LHCN-M2 (cell line): ENCODE measurements around the gene LGALS3BP. TPM values are rescaled to one million over a fixed set of nuclear protein-coding genes. Genes with fewer than 3 reads are reported as not detected.

ENCODE experiments used
- DNase-seq: peaks from one replicate; pipeline ENCODE4 v3.0.0-alpha.2; 2012; ENCODE audit warnings: low read depth
- total RNA-seq: library from RNA; depleted of rRNA; stranded (reverse); fragments of >200 nt; gene quantifications from 2 replicates; pipeline ENCODE4 v1.2.3, GENCODE V29; 2014

LGALS3BP gene
- total RNA-seq, 1 experiment from 2014 or later, result 403 TPM

DNA sequence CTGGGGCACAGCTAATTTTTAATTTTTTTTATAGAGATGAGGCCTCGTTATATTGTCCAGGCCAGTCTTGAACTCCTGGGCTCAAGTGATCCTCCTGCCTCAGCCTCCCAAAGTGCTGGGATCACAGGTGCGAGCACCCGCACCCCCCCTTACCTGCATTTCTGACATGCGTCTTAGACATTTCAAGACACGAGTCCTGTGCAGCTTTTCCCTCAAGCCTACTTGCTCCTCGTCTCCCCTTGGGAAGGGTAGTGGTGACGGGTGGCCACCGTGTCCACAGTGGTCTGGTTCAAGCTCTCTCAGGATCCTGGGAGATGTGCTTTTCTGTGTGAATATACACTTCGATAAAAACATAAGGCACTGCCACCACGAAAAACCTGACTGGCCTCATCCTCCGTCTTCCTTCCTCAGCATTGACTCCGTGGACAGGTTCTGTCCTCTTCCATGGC lies 20.2 kb upstream of the LGALS3BP start:
- no peak for DNase-seq

DNA sequence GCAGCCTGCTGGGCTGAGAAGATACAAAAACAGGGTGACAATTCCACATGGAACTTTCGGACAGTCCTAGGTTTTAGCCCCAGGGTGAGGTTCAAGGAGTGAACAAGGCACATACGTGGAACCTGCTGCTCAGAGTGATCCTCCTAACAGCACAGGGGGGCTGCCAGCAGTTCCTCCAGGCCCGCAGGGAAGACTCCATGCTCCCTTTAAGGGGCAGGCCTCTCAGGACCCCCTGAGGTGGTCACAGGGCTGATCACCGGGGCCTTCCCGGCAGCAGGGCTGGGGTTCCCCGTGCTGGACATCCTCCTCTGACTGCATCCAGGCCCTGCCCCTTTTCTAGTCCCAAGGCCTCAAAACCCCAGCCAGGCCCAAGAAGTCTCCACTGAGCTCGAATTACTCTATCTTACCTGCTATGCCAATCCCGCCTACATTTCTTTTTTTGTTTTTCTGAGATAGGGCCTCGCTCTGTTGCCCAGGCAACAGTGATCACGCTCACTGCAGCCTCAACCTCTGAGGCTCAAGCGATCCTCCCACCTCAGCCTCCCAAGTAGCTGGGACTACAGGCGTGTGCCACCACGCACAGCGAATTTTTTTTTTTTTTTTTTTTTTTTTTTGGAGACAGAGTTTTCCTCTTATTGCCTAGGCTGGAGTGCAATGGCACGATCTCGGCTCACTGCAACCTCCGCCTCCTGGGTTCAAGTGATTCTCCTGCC lies 19.5 kb upstream of the LGALS3BP start:
- DNase-seq, result no peak

DNA sequence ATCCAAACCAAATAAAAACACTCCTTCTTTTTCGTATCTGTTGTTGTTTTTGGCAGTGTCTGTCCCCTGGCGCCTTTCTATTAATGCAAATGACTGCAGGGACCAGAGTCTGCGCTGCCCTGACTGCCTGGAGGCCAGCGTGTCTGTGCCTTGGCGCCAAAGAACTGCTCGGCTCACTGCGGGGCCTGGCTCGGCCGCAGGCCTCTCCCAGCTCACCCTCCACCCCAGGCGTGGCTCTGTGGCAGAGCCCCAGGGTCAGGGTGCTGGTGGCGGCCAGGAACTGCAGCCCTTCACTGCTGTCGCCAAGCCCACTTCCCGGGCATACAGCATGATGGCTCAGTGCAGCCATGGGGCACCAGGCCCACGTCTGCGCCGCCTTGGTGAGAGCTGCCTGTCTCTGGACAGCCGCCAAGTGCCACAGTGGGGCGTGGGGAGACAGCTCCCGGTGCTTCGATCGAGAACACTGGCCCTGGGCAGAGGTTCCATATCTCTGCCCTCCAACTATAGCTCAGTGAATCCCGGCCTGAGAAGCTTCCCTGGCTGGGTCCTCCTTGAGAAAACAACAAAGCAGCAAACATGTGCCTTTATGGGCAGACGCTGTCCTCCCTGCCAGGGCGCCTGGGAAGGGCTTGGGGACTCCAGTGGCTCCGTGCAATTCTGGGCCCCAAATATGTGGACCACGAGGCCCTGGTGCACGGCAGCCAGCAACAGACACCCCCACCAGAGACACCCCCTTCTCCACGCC lies 18.8 kb upstream of the LGALS3BP start:
- no peak for DNase-seq

DNA sequence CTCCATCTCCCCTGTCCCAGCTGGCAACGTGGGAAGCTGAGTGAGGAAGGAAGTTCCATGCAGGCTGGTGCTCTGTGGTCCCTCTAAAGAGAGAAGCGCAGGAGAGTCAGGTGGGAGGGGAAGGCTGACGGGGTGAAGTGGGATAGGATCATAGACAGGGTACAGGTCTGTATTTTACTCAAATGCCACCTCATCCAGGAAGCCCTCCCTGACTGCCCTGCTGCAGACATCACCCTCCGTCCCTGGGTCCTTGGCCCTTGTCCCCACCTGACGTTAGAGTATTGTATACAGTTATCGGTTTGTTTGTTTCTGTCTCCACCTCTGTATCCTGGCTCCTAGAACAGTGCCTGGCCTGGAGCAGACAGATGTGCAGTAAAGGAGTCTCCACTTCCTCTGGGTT lies 18.2 kb upstream of the LGALS3BP start:
- DNase-seq, result no peak

DNA sequence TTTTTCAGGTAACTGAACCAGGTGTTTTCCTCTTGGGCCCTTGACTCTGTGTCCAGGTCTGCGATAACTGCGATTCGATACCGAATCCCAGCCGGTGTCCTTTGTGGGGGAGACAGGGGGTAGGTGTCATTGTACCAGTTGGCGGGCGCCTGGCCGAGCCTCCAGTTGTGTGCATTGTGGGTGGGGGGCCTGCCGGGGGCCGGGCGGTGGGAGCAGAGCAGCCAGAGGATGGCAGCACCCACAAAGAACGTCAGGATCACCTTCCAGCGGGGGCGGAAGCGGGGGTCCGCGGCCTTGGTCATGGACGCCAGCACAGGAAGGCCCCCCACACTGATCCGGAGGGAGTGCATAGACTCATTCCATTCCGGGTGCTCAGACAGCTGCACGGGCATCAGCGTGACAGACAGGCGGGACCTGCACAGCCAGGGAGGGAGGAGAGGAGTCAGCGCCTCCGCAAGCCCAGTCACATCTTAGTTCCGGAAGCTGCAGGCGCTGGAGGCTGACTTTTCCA lies 17.6 kb upstream of the LGALS3BP start:
- peak; percentile 50 for DNase-seq

DNA sequence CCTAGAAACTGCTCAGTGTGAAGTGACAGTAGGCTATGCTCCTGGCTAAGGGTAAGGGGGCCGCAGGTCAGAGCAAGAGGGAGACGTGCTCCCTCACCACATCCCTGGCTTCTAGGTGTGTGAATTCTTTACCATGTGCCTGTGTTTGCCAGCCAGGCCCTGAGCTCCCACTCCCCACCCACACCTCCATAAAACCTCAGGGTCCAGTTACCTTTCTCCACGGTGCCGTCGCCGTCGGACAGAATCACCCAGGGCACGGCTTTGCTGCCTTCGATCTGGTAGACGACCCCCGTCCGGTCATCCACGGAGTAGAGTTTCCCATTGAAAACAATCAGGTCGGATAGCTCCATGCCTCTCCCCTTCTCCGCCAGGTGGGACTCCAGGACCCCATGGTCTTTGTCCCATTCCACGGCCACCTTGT lies 17.1 kb upstream of the LGALS3BP start:
- no peak for DNase-seq

DNA sequence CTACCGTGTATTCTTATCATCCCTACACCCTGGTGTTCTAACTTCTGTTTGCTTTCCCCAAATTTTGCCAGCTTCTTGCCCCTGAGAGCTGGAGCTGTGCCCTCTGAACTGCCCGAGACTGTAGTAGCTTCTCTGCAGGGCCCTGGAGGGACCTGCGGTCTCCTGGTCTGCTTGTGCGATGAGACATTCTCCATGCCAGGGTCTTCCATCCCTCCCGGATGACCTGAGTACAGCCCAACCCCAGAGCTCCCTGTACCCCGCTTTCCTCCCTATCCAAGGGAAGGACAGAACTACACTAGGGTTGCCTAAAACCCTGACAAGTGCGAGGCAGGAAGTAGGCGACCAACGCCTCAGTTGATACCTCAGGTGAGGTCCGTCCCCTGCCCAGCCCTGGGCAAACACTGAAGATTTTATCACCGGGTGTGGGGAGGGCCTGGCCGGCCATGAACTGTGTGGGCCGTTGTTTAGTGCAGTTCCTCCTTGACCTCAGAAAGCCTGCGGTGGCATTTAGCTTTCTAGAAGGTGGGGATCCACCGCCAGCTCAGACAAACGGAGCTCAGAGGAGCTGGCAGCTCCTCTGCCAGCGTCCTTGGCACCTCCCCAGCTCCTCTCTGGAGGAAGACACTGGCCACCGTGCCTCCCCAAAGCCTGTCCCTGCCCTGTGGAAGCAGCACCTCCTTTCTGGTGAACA lies 16.2 kb upstream of the LGALS3BP start:
- DNase-seq, result no peak

DNA sequence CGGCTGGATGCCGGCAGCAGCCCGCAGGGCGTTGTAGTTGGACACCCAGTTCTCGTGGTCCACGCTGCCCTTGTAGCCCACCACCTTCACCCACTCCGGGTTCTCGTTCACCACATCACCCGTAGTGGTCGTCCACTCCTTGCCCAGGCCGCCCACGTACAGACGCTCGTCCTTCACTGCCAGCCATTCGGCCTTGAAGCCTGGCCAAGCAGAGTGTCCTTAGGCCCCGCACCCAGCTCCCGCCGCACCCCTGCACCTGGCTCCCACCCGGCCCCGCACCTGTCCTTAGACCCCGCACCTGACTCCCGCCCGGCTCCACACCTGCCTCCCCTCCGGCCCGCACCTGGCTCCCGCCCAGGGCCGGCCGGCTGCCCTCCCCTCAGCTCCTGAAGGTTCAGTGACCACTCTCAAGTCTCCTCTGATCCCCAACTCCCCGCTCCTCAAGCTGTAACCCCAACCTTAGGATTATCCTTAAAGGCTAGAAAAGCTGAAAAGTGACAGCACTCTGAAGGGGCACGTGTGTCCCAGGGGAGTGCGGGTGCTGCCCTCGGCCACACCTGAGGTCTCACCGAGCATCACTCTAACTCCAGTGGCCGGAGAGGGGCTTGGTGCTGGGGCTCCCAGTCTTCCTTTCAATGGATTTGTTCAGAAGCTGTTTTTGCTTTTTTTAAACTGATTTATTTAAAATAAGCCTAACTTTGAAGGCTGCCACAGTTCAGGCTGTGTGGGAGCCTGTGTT lies 15.5 kb upstream of the LGALS3BP start:
- DNase-seq, result no peak

DNA sequence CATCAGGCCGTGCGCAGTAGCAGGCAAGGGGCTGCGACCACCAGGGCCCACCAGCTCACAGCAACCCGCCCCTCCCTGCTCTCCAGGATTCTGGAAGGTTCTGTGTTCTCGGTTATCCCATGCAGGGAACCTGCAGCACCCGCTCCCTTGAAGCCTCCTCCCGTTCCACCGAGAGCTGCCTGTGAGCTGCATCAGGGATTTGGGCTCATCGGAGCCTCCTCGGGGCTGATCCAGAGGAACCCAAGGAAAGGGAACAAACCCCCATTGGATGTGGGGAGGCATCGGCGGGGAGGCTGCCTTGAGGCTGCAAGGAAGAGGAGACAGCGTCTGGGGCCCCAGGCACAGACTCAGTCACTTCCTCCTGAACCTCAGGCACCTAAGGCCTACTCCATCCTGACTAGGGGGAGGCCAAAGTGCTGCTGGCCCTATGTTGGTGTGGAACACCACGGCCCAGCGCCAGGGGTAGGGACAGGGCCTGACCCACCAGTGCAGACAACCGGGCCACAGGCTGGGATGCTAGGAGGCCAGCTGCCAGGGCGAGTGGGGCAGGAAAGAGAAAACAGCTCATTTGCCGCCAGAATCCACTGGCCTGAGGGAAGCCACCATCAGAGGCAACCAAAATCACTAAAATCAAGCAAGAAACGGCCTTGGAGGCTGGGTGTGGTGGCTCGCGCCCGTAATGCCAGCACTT lies 14.4 kb upstream of the LGALS3BP start:
- no peak for DNase-seq

DNA sequence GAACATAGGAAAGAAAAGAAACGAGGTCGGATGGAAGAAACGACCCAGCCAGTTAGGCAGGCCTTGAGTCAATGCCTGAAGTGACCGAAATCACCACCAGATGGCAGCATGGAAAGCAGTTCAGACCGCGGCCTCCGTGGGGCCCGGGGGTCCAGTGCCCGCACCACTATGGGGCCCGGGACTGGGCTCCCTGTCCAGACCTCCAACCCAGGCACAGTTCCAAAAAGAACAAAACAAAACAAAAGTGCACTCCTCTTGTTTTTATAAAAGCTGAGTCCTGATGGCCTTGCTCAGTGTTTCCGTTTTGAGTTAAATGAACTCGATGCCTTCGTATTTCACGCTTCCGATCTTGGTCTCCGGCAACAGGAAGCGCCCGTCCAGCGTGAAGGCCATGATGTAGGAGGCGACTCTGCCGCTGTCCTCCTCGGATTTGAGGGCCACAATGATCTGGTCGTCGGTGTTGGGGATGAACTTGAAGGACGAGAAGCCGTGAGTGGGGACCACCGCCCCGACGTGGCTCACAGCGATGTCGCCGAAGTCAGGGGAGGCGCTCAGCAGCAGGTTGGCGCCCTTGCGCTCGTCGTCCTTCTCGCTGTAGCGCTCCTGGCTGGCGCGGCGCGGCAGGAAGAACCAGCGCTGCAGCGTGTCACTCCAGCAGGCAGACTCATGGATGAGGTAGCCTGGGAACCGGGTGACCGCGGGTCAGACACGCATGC lies 13.7 kb upstream of the LGALS3BP start:
- DNase-seq, result no peak

DNA sequence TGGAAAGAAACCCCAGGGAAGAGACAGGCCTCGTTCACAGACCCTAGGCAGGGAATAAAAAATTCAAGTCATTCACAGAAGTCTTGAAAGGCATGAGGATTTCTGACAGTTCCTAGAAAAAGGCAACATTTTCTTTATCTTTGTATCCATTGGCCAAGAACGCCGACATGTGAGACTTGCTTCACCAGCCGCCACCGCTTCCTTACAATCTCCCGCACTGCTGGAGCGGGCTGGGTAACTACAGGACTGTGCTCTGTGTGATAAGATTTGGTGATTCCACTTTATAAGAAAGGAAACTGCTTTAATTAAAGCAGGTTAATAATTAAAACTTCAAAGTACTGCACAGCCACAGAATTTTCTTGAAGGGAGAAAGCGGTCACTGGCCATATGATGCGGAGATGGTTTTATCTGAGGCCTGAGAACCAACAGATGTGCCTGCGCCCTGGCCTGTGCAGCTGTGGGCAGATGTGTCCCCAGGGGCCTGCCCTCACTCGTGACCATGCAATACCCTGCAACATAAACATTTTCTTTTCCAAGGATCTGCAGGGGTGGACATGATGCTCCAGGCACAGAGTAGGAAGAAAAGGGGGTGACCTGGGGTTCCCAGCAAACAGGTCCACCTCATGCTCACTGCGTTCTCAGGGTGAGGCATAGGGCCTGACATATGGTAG lies 13.0 kb upstream of the LGALS3BP start:
- no peak for DNase-seq

DNA sequence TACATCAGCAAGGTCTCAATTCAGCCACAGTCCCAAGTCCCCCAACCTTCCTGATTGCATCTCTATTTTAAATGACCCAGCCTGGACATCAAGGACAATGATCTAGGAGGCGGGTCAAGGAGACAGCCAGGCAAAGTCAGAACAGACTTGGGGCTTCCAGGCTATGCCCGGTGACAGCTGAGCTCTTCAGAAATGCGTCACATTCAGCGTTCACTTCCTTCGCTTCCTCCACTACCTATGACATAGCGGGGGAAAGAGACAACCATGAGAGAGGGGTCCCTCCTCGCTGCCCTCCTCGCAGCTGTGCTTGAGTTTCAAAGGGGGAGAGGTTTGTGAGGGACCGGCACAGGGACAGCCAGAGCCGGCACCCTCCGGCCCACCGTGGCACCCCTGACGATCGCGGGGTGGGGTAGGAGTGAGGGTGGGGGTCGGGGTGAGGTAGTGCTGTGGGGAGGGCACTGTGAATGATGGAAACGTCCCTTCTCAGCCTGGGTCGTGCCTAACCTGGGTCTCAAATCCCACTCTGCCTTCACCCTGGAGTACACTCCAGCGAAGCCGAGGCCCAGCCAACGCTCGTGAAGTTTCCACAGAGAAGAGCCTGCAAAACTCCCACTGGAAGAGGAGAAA lies 12.3 kb upstream of the LGALS3BP start:
- DNase-seq, result no peak

DNA sequence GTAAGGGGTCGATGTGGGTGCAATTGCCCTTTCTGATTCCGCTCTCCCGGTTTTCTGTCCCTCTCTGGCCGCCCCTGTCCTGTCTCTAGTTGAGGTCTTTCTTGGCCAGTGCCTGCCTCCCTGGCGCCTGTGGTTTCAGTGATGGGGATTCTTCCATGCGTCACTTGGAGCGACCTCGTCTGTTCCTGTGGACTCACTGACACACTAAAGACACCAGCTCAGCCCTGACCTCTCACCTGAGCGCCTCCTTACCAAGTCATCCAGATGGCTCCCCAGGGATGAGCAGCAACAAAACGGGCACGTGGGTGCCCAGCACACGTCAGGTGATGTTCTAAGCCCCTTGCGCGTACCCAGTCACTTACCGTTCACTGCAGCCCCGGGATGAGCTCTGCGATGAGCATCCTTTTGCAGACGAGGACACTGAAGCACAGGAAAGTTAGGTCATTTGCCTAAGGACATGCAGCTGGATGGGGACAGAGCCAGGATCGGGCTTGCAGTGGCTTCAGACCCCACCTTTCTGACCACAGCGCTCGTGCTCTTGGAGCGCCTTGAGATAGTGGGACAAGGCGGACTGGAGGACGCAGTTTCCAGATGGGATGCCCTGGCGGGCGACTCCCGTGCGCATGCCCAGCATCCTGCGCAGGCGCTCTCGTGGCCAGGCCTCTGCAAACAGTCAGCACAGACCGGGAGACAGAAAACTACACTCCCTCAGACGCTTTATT lies 11.5 kb upstream of the LGALS3BP start:
- no peak for DNase-seq

DNA sequence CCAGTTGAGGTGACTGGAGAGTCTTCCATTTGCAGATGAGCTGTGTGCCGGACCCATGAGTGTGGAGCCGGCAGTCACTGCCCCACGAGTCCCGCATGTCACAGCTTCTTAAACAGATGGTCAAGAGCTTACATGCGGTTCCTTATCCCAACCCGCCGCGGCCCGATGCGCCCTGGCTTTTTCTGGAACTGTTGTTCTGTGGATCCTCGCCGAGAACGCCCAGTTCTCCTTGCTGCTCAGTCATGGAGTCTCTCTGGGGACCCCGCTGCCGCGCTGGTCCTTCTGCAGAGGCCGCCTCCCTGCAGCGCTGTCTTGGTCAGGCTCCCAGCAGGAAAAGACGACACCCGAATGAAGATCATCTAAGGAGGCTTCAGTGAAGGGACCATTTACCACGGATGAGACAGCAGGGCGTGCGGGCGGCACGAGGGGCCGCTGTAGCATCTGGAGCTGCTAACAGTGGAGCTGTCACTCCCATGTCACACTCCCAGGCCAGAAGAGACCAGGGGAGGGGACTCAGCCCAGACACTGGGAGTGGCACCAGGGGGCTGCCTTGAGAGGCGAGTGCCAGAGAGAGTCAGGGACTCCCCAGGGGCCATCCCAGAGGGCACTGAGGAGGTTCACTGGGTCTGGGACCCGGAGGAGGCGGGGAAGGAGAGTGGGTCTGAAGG lies 10.8 kb upstream of the LGALS3BP start:
- no peak for DNase-seq

DNA sequence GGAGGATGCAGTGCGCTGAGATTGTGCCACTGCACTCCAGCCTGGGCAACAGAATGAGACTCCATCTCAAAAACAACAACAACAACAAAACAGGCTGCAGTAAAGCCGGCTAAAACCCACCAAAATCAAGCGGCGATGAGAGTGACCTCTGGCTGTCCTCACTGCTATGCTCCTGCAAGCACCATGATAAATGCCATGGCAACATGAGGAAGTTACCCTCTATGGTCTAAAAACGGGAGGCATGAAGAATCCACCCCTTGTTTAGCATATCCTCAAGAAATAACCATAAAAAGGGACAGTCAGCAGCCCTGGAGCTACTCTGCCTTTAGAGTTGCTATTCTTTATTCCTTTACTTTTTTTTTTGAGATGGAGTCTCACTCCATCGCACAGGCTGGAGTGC lies 8.4 kb upstream of the LGALS3BP start:
- DNase-seq, result no peak

DNA sequence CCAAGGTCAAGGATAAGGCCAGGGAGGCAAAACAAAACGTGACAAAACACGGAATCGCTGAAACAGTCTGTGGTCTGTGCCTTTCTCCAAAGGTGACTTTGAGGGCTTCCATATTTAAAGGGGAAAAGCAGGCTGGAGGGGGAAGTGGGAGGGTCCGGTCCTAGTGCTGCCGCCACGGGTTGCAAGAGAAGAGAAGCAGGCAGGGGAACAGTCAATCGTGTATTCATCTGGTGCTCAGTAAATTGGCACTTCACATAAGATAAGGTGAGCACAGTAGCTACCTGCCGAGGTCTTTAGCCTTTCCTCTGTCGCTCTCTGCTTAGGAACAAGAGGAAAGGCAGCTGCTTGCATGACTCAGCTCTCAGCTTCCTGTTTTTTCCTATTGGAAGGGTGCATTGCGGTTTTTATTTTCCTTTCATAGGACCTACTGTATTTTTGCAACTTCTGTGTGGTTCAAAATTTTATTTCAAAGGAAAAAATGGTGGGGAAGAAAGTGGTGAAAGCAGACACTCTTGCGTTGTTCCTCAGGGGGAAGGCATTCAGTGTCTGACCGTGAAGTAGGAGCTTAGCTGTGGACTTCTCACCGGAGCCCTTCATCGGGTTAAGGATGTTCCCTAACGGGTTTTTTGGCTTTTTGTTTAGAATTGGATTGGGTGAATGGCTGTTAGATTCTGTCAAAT lies 7.1 kb upstream of the LGALS3BP start:
- DNase-seq, result peak; percentile 86

DNA sequence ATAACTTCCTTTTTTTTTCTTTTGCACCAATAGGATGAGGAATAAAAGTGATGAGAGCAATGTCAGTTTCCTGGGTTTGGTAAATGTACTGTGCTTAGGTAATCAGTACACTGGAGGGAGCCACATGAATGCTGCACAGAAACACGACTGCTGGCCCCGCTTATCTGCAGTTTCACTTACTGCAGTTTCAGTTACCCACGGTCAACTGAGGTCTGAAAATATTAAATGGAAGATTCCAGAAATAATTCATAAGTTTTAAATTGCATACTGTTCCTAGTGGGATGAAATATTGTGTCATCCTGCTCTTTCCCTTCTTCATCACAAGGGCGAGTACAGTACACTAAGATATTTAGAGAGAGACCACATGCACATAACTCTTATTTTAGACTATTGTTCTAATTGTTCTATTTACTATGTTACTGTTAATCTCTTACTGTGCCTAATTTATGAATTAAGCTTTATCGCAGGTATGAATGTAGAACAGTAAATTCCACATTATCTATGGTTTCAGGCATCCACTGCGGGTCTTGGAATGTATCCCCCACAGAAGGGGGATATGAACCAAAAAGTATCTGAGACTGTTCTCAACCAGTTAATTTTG lies 6.4 kb upstream of the LGALS3BP start:
- DNase-seq, result peak; percentile 74
